Lower lobe of right lung (tissue), 2 donors: ENCODE measurements around the gene GFOD2. TPM values are rescaled to one million over a fixed set of nuclear protein-coding genes. Genes with fewer than 3 reads are reported as not detected.
A peak's percentile ranks its signal among the peaks of the same experiment; 100 is the strongest.

ENCODE experiments used
- ATAC-seq, 2 donors: fragments of 200-7000 bp; cut with Tn5 transposase; one replicate each; pipeline ENCODE4 v1.9.1; 2020 to 2022; ENCODE audit warnings: mild to moderate bottlenecking in 2 of 2, moderate library complexity in 2 of 2
- DNase-seq: peaks from one replicate; pipeline ENCODE4 v3.0.0-alpha.2; 2020
- H3K27ac ChIP-seq: fragments of 200-600 bp; one replicate; pipeline ENCODE4 v1.8.0; 2022
- H3K27me3 ChIP-seq: fragments of 200-600 bp; one replicate; pipeline ENCODE4 v1.8.0; 2022; ENCODE audit warnings: low read depth
- H3K36me3 ChIP-seq: fragments of 200-600 bp; one replicate; pipeline ENCODE4 v1.8.0; 2022; ENCODE audit warnings: mild to moderate bottlenecking
- H3K4me1 ChIP-seq: fragments of 200-600 bp; one replicate; pipeline ENCODE4 v1.8.0; 2022
- H3K4me3 ChIP-seq: fragments of 200-600 bp; one replicate; pipeline ENCODE4 v1.8.0; 2022; ENCODE audit warnings: mild to moderate bottlenecking
- H3K9me3 ChIP-seq: fragments of 200-600 bp; one replicate; pipeline ENCODE4 v1.8.0; 2022
- intact Hi-C: fragments of 100-400 bp; cut with DNase I; formaldehyde crosslinking; loops from one replicate; pipeline ENCODE4 v1.11.0; 2022
- total RNA-seq: library from RNA; stranded (reverse); fragmentation: NEBNext Ultra II Directional; extraction: Animal tissue kit (Norgen Biotek cat#: 25700); gene quantifications from one replicate; pipeline ENCODE4 v1.2.1, GENCODE V29; 2021
- TF ChIP-seq, protein P1 (sequence below): fragments of 200-600 bp; IDR thresholded peaks from one replicate; pipeline ENCODE4 v1.8.0; 2022; ENCODE audit warnings: antibody characterized with exemption, mild to moderate bottlenecking
- donor health status: DM: no; HTN: yes; CAD: no; lungs with severe emphysema.

Gene GFOD2
- total RNA-seq, 1 donor from 2014 or later, result 18.9 TPM

DNA sequence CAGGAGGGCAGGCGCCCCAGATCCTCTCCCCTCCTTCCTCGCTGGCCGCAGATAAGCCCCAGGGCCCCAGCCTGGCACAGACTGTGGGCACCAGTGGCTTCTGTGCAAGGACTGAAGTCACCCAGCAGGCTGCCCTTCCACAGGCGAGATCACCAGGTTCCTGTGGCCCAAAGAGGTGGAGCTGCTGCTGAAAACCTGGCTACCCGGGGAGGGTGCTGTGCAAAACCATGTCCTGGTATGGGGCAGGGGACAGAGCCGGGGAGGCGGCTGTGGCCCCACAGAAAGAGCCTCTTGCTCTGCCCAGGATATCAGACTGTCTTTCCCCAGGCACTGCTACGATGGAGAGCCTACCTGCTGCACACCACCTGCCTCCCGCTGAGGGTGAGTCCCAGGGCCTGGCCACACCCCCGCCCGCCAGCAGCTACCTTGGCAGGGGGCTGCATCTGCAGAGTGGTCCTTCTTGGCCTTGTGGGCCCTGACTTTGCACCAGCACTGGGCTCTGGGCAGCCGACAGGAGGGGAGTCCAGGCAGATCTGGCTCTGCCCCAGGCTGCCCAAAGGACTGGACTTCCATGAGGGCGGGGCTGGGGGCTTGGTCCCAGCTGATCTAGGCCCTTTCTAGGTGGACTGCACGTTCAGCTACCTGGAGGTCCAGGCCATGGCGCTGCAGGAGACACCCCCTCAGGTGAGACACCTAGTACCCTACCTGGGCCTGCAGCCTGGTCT, 73.6 kb downstream of the GFOD2 start:
- Histone ChIP-seq H3K4me1 (peaks cover 24% of the 10 kb centered on the region), H3K9me3 (no peaks in the 10 kb centered on the region), H3K4me3 (peak overlapping the region; percentile 50), H3K36me3 (no peaks in the 10 kb centered on the region), H3K27ac (peak overlapping the region; percentile 51), H3K27me3 (peaks cover 57% of the 10 kb centered on the region)
- ATAC-seq (no peak), DNase-seq (no peak)
- TF ChIP-seq, protein P1, sequence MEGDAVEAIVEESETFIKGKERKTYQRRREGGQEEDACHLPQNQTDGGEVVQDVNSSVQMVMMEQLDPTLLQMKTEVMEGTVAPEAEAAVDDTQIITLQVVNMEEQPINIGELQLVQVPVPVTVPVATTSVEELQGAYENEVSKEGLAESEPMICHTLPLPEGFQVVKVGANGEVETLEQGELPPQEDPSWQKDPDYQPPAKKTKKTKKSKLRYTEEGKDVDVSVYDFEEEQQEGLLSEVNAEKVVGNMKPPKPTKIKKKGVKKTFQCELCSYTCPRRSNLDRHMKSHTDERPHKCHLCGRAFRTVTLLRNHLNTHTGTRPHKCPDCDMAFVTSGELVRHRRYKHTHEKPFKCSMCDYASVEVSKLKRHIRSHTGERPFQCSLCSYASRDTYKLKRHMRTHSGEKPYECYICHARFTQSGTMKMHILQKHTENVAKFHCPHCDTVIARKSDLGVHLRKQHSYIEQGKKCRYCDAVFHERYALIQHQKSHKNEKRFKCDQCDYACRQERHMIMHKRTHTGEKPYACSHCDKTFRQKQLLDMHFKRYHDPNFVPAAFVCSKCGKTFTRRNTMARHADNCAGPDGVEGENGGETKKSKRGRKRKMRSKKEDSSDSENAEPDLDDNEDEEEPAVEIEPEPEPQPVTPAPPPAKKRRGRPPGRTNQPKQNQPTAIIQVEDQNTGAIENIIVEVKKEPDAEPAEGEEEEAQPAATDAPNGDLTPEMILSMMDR, result no peak
- intact Hi-C loops, result no loop called here

DNA sequence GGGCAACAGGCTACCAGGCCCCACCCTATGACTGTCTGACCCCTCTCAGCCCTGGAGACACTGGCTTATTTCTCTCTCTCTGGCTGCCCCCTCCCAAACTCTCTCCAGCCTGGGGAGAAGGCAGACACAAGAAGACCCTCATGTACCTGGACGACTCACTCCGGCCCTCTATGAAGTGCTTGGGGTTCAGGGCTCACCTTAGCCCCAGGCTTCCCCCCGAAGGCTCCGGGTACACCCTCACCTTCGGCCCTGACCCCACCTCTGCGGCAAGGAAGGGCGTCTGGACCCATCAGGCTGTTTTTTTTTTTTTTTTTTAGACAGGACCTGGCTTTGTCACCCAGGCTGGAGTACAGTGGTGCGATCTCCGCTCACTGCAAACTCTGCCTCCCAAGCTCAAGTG, 75.1 kb downstream of the GFOD2 start:
- H3K9me3 ChIP-seq, result no peaks in the 10 kb centered on the region
- no peak overlapping the region for H3K27ac ChIP-seq
- peaks cover 45% of the 10 kb centered on the region for H3K27me3 ChIP-seq
- H3K4me3 ChIP-seq, result no peak overlapping the region
- peaks cover 28% of the 10 kb centered on the region for H3K4me1 ChIP-seq
- no peak for DNase-seq
- intact Hi-C loops, result no loop called here
- peaks cover 7% of the 10 kb centered on the region for H3K36me3 ChIP-seq
- ATAC-seq, result no peak
- TF ChIP-seq, protein P1, result no peak

DNA sequence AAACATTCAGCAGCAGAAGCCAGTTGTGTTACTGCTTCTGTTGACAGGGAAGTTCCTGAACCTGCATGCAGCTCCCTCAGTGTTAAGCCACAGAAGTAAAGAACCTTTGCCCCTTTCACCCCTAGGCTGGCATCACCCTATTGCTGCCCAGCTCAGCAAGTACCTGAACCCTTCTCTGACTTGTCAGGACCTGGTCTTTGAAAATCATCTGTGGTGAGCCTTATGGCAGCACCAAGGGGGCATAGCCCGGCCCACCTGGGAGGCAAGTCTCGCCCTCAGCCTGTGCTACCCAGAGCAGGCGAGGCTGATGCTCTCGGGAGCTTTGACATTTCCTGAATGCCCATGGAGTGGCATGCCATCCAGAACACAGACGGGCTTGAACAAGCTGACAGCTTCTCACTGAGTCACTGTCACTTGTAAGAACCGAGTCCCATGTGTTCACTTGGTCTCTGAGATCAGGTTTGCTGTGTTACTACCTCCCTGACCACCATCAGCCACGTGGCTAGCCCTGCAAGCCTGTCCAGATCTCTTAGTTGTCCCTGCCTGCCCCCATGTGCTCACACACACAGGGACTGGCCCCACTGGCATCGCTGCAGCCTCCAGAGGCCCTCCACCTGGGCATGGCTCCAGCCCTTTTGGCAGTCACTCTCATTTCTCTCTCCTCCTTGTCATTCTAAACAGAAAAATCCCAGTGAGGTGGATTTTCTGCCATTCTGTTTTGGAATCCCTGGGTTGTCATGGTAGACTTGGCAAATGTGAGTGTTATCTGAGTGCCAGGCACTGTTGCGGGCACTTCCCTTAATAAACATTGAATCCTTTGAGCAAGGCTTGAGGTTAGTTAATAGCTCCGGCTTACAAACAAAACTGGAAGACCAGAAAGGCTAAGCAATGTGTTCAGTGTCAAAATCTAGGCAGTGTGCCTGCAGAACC, 77.1 kb downstream of the GFOD2 start:
- Histone ChIP-seq H3K27ac (peak overlapping the region; percentile 18), H3K9me3 (no peaks in the 10 kb centered on the region), H3K4me1 (peaks cover 28% of the 10 kb centered on the region), H3K27me3 (peaks cover 25% of the 10 kb centered on the region), H3K4me3 (no peak overlapping the region), H3K36me3 (peaks cover 27% of the 10 kb centered on the region)
- intact Hi-C loops, result no loop called here
- peak; percentile 70 to 76 for ATAC-seq
- TF ChIP-seq, protein P1, result no peak
- DNase-seq, result peak; percentile 80

DNA sequence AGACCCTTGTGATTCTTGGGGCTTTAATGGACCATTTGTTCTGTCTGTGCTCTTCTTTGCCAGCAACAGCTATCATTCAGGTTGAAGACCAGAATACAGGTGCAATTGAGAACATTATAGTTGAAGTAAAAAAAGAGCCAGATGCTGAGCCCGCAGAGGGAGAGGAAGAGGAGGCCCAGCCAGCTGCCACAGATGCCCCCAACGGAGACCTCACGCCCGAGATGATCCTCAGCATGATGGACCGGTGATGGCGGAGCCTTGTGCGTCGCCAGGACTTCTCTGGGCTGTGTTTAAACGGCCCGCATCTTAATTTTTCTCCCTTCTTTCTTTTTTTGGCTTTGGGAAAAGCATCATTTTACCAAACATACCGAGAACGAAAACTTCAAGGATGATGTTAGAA, 81.5 kb downstream of the GFOD2 start:
- DNase-seq (no peak), ATAC-seq (no peak)
- Histone ChIP-seq H3K27me3 (no peaks in the 10 kb centered on the region), H3K27ac (no peak overlapping the region), H3K9me3 (no peaks in the 10 kb centered on the region), H3K4me3 (no peak overlapping the region), H3K36me3 (peaks cover 65% of the 10 kb centered on the region), H3K4me1 (peaks cover 16% of the 10 kb centered on the region)
- intact Hi-C loops, result no loop called here
- TF ChIP-seq, protein P1, result no peak

DNA sequence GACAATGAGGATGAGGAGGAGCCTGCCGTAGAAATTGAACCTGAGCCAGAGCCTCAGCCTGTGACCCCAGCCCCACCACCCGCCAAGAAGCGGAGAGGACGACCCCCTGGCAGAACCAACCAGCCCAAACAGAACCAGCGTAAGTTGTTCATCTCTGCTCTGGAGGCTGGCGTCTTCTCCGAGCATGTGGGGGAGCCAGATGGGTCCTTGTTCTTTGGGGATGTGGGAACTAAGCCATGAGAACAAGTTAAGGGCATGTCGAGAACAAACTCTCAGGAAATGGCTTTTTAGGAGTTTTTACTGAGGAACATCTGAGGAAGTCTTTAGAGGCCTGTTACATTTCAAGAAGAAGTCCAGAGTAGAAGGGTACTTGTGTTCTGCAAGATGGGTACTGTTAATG, 82.4 kb downstream of the GFOD2 start:
- intact Hi-C loops, result no loop called here
- Histone ChIP-seq H3K9me3 (no peaks in the 10 kb centered on the region), H3K4me3 (no peak overlapping the region), H3K27ac (no peak overlapping the region), H3K4me1 (peaks cover 8% of the 10 kb centered on the region), H3K27me3 (no peaks in the 10 kb centered on the region), H3K36me3 (peaks cover 73% of the 10 kb centered on the region)
- ATAC-seq (no peak), DNase-seq (no peak)
- TF ChIP-seq, protein P1, result no peak
